K562 (cell line): ENCODE measurements around the gene ME3. TPM values are rescaled to one million over a fixed set of nuclear protein-coding genes. Genes with fewer than 3 reads are reported as not detected.

Source experiments
- ATAC-seq: fragments of 200-7000 bp; cut with Tn5 transposase; 3 replicates; pipeline ENCODE4 v1.9.1; 2020; ENCODE audit warnings: moderate library complexity
- BruUV-seq: library from RNA; stranded (reverse); fragments of 400-500 nt; replicated peaks from 2 replicates; lab custom pipeline; 2021; lab: Mats Ljungman, UMichigan
- CTCF ChIA-PET: fragments of 300-600 bp; formaldehyde crosslinking; extraction: SDS; loops from one replicate; lab custom pipeline; 2021; ENCODE audit warnings: low intra/inter-chr PET ratio; lab: Yijun Ruan, JAX
- POLR2A ChIA-PET: fragments of 300-600, 350-650 bp; sonication (Branson Sonifier 250); formaldehyde crosslinking; extraction: SDS; loops from one replicate; lab custom pipeline; 2021; ENCODE audit warnings: antibody characterized with exemption, inconsistent platforms; lab: Yijun Ruan, JAX
- DNase-seq, 4 experiments: peaks; one replicate each; pipeline versions ENCODE4 v3.0.0 to v3.0.0-alpha.2; 2011 to 2018; ENCODE audit warnings: low spot score in 3 of 4, mixed read lengths in 3 of 4; ENCODE audit errors: extremely low read depth in 1 of 4
- FAIRE-seq: peaks from 2 replicates; lab custom pipeline; 2011; peaks lifted over from hg19 to GRCh38; lab: Jason Lieb, UNC
- H2AFZ ChIP-seq: 2 replicates; pipeline ENCODE4 v1.6.0; 2011; ENCODE audit warnings: low read depth, low read length, control low read depth, inconsistent platforms
- H3K27ac ChIP-seq: fragments of 200-600 bp; 3 replicates; pipeline ENCODE4 v1.8.0; 2011; ENCODE audit warnings: low read depth, mild to moderate bottlenecking, control low read depth, inconsistent platforms, low read length, moderate library complexity, mixed read lengths; ENCODE audit errors: extremely low read depth
- H3K27me3 ChIP-seq, 2 experiments: fragments of 300-600 bp in 1 of 2; 2 replicates in 1 of 2; 3 replicates in 1 of 2; pipeline versions ENCODE4 v1.6.0 to v1.8.0; 2011; ENCODE audit warnings: inconsistent platforms in 2 of 2, low read length in 2 of 2, mild to moderate bottlenecking in 1 of 2, mixed read lengths in 1 of 2, moderate library complexity in 1 of 2; ENCODE audit not compliant: control insufficient read depth in 2 of 2, insufficient read depth in 2 of 2
- H3K36me3 ChIP-seq: fragments of 300-600 bp; 3 replicates; pipeline ENCODE4 v1.8.0; 2011; ENCODE audit warnings: mild to moderate bottlenecking, low read length, inconsistent platforms; ENCODE audit not compliant: control insufficient read depth, insufficient read depth
- H3K4me1 ChIP-seq, 2 experiments: fragments of 200-600 bp in 1 of 2; replicated peaks in 1 of 2; 2 replicates in 1 of 2; 3 replicates in 1 of 2; pipeline versions ENCODE4 v1.5.1 to v1.8.0; 2011; ENCODE audit warnings: inconsistent platforms in 2 of 2, low read length in 2 of 2, mild to moderate bottlenecking in 1 of 2, mixed read lengths in 1 of 2, moderate library complexity in 1 of 2; ENCODE audit not compliant: control insufficient read depth in 2 of 2, insufficient read depth in 2 of 2
- H3K4me2 ChIP-seq: 2 replicates; pipeline ENCODE4 v1.6.1; 2011; ENCODE audit warnings: low read length, control low read depth, inconsistent platforms, mixed read lengths; ENCODE audit not compliant: insufficient read depth
- H3K4me3 ChIP-seq: fragments of 200-600 bp; sonication (generic), shearing (Covaris generic); 2 replicates; pipeline ENCODE4 v1.5.1; 2016; ENCODE audit warnings: control low read depth, inconsistent platforms
- H3K79me2 ChIP-seq: fragments of 200-600 bp; 3 replicates; pipeline ENCODE4 v1.8.0; 2011; ENCODE audit warnings: low read length, inconsistent platforms; ENCODE audit not compliant: control insufficient read depth, insufficient read depth
- H3K9ac ChIP-seq, 2 experiments: 2 replicates each; pipeline versions ENCODE4 v1.6.0 to v1.6.1; 2011; ENCODE audit warnings: low read depth in 2 of 2, low read length in 2 of 2, control low read depth in 1 of 2, inconsistent platforms in 1 of 2, mild to moderate bottlenecking in 1 of 2, mixed read lengths in 1 of 2; ENCODE audit not compliant: insufficient read depth in 1 of 2
- H3K9me1 ChIP-seq: one replicate; pipeline ENCODE4 v1.6.0; 2011; ENCODE audit warnings: inconsistent platforms, mild to moderate bottlenecking, low read length, moderate library complexity; ENCODE audit not compliant: control insufficient read depth, insufficient read depth
- H3K9me3 ChIP-seq: replicated peaks from 2 replicates; pipeline ENCODE4 v1.5.1; 2011; ENCODE audit warnings: low read depth, low read length, inconsistent platforms; ENCODE audit not compliant: control insufficient read depth, insufficient read depth
- H4K20me1 ChIP-seq: replicated peaks from 2 replicates; pipeline ENCODE4 v1.6.1; 2011; ENCODE audit warnings: low read length, inconsistent platforms, mixed read lengths; ENCODE audit not compliant: control insufficient read depth, insufficient read depth
- DDX20 ChIP-seq: fragments of 450-650 bp; IDR thresholded peaks from 2 replicates; pipeline ENCODE4 v1.6.1; 2016; ENCODE audit warnings: missing genetic modification characterization, low read depth, mild to moderate bottlenecking, missing compliant biosample characterization, moderate library complexity
- FOS ChIP-seq: IDR thresholded peaks from 3 replicates; pipeline ENCODE4 v1.6.1; 2011; ENCODE audit not compliant: insufficient read length; ENCODE audit errors: extremely low read depth
- HDGF ChIP-seq: fragments of 450-650 bp; IDR thresholded peaks from 2 replicates; pipeline ENCODE4 v1.6.1; 2016
- PRMT5 ChIP-seq: sonication (generic); formaldehyde crosslinking; IDR thresholded peaks from 2 replicates; pipeline ENCODE4 v1.5.0; 2020; ENCODE audit warnings: missing genetic modification reagents
- PRPF4 ChIP-seq: fragments of 200-400 bp; formaldehyde crosslinking; IDR thresholded peaks from one replicate; pipeline ENCODE4 v1.6.1; 2017; ENCODE audit warnings: low read length, low read depth, mild to moderate bottlenecking; ENCODE audit not compliant: insufficient read depth, poor library complexity, severe bottlenecking
- RBM15 ChIP-seq: fragments of 200-400 bp; formaldehyde crosslinking; IDR thresholded peaks from 2 replicates; pipeline ENCODE4 v1.6.1; 2018; ENCODE audit warnings: mild to moderate bottlenecking, low read length, moderate library complexity; ENCODE audit not compliant: insufficient read depth
- SMAD1 ChIP-seq: fragments of 150-350 bp; IDR thresholded peaks from 2 replicates; pipeline ENCODE4 v1.6.1; 2014; ENCODE audit warnings: low read length, low read depth; ENCODE audit not compliant: partially characterized antibody
- XRCC4 ChIP-seq: IDR thresholded peaks from one replicate; pipeline ENCODE4 v1.6.1; 2011; ENCODE audit not compliant: insufficient read depth, insufficient read length; ENCODE audit errors: extremely low read depth
- WGBS: fragments of 100-300 bp; shearing (Covaris generic); methylation state at CpG from one replicate; pipeline ENCODE4 v1.1.6; 2016; ENCODE audit warnings: low coverage, mixed read lengths; ENCODE audit not compliant: insufficient coverage; ENCODE audit errors: missing lambda C conversion rate; 5-methylcytosine and 5-hydroxymethylcytosine counted together
- in situ Hi-C: fragments of 300-500 bp; cut with MboI; formaldehyde crosslinking; loops from 4 replicates; pipeline ENCODE4 v1.15.0; 2018; ENCODE audit warnings: inconsistent platforms, mixed read lengths
- intact Hi-C: fragments of 100-400 bp; cut with micrococcal nuclease; formaldehyde crosslinking; loops from 2 replicates; pipeline ENCODE4 v1.14.2; 2022
- polyA plus RNA-seq, 8 experiments: library from polyadenylated mRNA; depleted of rRNA in 4 of 8; stranded (reverse) in 5 of 8; unstranded in 3 of 8; fragments of >200 nt; fragmentation: Nextera tagmentation in 2 of 8; fragmentation: Illumina TruSeq in 1 of 8; extraction: Ambion mirVana in 2 of 8; extraction: Trizol in 1 of 8; gene quantifications; 2 replicates each; pipeline versions ENCODE4 v1.2.1 to v1.2.3, GENCODE V29; 2011 to 2014; ENCODE audit warnings: inconsistent platforms in 1 of 8, missing spikeins in 1 of 8
- total RNA-seq, 7 experiments: library from RNA; depleted of rRNA in 6 of 7; stranded (reverse); fragments of >200 nt in 6 of 7; fragmentation: Illumina TruSeq in 2 of 7; extraction: Trizol in 2 of 7; gene quantifications; 2 replicates each; pipeline versions ENCODE4 v1.2.1 to v1.2.3, GENCODE V29; 2011 to 2021; ENCODE audit warnings: low replicate concordance in 1 of 7

ME3 gene
- total and polyA plus RNA-seq, 9 of the 15 experiments (the other 6 are each of a cell fraction or from before 2014, with no cell fraction given): not detected

- DNase-seq (no peak), ATAC-seq (no peak), FAIRE-seq (no peak)
- TF ChIP-seq FOS: no peak
- no peak for TF ChIP-seq PRPF4
- no peak for TF ChIP-seq RBM15
- TF ChIP-seq PRMT5 (CRISPR knock-in tag): no peak
- TF ChIP-seq DDX20: no peak
- TF ChIP-seq XRCC4: no peak
- TF ChIP-seq SMAD1: no peak
- TF ChIP-seq HDGF: no peak
- in situ Hi-C loops (no loop called here), intact Hi-C loops (no loop called here)
- Histone ChIP-seq H3K27ac (no peak overlapping the region), H3K9me3 (no peaks in the 10 kb centered on the region), H3K36me3 (no peaks in the 10 kb centered on the region), H3K9ac (no peak overlapping the region), H3K79me2 (no peaks in the 10 kb centered on the region), H4K20me1 (no peaks in the 10 kb centered on the region), H3K4me1 (no peaks in the 10 kb centered on the region), H3K27me3 (no peaks in the 10 kb centered on the region; a peak in 2 of 5 replicates), H2AFZ (no peak overlapping the region), H3K4me2 (no peak overlapping the region), H3K9me1 (no peaks in the 10 kb centered on the region), H3K4me3 (no peak overlapping the region)
- BruUV-seq: no TSS peak
- ChIA-PET POLR2A (interaction anchor here (0.7 kb wide), 1 partner anchor 79 kb away, joined by 3 read pairs; no protein-coding TSS in a partner anchor), CTCF (no interaction called here)
- WGBS: 0% methylated on average over 1 of the region's 1 CpG
Observed at GRCh38 chr11:86696451-86696850, 24.0 kb upstream of the ME3 start.
